Skin epidermis (tissue), 12 donors: ENCODE data around the gene PLRG1.
A peak's percentile ranks its signal among the peaks of the same experiment; 100 is the strongest.

Experiments
- H3K27ac ChIP-seq, 21 experiments: fragments of 200-600 bp; sonication (generic) in 11 of 21; one replicate each; pipeline ENCODE4 v1.5.0; 2020; ENCODE audit warnings: mild to moderate bottlenecking in 3 of 21, inconsistent platforms in 2 of 21, moderate library complexity in 2 of 21
- H3K4me3 ChIP-seq, 7 experiments: fragments of 200-600 bp; sonication (generic) in 2 of 7; one replicate each; pipeline ENCODE4 v1.5.0; 2020; ENCODE audit warnings: inconsistent platforms in 2 of 7, mild to moderate bottlenecking in 2 of 7, moderate library complexity in 1 of 7

The PLRG1 gene

DNA sequence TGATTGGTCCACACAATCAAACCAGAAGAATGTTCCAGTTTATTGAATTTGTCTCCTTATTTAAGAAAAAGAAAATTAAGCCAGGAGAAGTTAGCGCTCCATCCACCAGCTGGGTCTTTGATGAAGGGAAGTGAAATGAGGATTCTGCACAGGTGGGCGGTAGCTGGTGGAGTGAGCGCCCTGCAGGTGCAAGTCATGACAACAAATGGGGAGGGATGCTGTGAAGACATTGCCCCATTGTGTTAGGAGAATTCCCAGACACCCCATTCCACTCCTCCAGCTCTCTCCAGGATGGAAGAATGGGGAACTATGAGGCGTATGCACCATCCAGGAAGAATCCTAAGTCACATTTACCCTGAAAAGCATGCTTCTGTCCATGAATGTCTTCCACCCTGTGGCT lies 22.9 kb downstream of the PLRG1 start:
- Histone ChIP-seq H3K27ac (no peak overlapping the region), H3K4me3 (no peak overlapping the region)

DNA sequence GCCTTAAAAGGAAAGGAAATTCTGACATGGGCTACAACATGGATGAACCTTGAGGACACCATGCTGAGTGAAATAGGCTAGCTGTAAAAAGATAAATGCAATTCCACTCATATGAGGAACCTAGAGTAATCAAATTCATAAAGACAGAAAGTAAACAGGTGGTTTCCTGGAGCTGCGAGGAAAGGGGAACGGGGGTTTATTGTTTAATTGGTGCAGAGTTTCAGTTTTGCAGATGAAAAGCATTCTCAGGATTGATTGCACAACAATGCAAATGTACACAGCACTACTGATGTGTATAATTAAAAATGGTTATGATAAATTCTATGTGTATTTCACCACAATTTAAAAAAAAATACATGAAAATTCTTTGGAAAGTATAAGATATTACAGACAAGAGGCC lies 24.0 kb downstream of the PLRG1 start:
- H3K27ac ChIP-seq, result no peak overlapping the region
- H3K4me3 ChIP-seq, result no peak overlapping the region

DNA sequence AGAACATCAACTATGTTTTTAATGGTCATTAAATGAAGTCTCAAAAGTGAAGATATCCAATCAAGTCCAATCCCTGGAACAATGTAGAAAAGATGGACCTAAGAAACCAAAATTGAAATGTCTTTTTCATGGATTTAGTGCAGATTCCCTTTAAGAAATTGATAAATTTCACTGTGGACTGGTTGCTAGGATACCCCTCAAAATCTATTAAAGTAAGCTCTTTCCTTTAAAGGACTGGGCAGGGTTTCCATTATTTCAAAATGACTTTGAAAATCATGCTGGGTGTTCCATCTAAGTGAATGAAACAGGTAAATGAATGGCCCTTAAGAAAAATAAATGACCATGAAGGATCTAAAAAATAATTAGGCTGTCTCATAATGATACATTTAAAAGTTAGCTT lies 28.6 kb downstream of the PLRG1 start:
- no peak overlapping the region for H3K27ac ChIP-seq
- no peak overlapping the region for H3K4me3 ChIP-seq

DNA sequence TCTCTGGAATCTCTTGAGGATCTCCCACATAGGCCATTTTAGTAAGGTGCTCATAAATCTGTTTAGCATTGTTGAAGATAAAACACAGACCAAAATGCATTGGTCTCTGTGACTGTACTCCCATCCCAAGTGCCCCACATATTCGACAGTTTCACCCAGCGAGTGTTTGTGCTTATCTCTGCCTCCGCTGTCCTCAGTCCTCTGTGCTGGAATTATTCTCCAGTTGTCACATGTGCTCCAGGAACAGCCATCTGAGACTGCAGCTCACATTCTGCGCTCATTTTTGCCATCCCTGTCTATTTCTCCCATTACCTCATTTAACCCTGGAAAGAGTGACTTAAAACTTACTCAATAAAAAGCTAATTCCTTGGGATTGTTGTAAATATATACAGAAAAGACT lies 31.0 kb downstream of the PLRG1 start:
- H3K4me3 ChIP-seq, result no peak overlapping the region
- no peak overlapping the region for H3K27ac ChIP-seq

DNA sequence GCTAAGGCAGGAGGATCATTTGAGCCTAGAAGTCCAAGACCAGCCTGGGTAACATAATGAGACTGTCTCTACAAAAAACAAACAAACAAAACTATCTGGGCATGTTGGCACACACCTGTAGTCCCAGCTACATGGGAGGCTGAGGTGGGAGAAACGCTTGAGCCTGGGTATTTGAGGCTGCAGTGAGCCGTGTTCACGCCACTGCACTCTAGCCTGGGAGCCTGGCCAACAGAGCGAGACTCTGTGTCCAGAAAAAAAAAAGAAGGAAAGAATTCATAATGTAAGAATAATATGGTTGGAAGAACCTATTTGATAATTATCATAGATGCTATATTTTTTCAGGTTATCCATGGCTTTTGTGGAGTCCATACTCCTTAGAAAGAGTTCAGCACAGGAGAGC lies 32.6 kb downstream of the PLRG1 start:
- Histone ChIP-seq H3K27ac (no peak overlapping the region), H3K4me3 (no peak overlapping the region)

DNA sequence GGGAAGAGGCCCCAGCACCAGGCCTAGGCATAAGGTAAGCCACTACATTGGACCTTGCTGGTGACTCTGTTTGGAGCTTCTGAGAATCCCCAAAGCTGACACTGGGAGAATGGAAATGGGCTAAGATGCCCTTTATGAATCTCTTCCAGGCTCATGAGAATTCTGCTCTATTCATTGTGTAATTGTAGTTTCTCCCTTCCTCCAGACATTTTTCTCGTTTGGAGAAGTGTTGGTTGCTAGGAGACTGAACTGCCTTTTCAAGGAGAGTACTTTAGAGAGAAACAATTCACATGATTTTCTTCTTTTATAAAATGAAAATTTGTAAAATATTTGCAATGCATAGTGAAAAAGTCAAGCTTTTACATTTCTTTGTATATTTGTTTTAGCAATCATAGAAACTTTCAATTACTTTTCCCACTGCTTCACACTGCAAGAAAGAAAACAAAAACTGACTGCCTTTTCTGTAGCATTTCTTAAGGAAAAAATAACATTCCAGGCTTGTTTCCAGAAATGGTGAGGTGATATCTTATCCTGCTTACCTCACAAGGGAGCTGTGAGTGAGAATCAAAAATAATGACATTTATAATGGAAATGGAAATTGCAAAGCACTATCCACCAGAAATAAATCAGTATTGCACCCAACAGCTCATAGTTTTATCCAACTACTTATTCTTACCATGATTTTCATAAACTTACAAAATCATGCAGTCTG lies 33.7 kb downstream of the PLRG1 start:
- H3K27ac ChIP-seq, result no peak overlapping the region
- H3K4me3 ChIP-seq, result no peak overlapping the region

DNA sequence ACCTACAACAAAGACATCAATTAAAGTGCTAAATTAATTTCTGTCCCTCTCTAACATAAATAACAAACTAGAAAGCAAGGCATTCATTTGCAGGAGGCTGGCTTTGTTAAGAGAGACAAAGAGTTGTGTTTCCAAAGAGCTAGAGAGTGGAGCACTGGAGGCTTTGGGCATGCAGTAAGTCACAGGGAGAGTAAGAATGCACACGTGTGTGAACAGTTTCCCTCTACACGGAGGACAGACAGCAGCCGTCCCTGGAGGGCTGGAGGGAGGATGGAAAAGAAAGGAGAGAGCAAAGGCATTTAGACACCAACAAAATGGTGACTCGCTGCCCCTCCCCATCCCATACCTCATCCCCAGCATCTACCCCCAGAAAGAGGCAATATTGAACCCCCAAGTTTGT lies 38.2 kb downstream of the PLRG1 start:
- Histone ChIP-seq H3K4me3 (no peak overlapping the region), H3K27ac (no peak overlapping the region)

DNA sequence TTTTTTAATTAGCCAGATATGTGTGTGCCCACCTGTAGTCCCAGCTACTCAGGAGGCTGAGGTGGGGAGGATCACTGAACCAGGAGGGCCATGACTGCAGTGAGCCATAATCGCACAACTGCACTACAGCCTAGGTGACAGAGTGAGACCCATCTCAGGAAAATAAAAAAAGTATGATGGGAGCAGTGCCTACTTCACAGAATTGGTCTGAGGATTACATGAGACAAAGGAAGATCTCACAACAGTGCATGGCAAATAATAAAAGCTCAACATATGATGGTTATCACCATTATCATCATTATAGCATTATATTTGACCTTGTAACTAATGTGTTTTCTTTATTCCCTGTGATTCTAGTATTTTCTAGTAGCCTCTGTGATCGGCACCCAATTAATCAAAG lies 38.7 kb downstream of the PLRG1 start:
- H3K4me3 ChIP-seq, result no peak overlapping the region
- no peak overlapping the region for H3K27ac ChIP-seq

DNA sequence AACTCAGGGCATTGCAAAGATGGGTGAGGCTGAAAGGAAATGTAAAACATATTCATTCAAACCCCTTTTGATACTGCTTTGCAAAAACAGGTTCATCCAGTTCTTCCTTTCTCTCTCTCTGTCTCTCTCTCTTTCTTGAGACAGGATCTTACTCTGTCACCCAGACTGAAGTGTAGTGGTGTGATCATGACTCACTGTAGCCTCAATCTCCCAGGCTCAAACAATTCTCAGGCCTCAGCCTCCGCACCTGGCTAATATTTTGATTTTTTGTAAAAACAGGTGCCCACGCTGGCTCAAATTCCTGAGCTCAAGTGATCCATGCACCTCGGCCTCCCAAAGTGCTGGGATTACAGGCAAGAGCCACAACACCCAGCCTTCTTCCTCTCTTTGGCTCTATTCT lies 43.0 kb downstream of the PLRG1 start:
- peak overlapping the region in 2 of 21 experiments; percentile 18 to 26 for H3K27ac ChIP-seq
- no peak overlapping the region for H3K4me3 ChIP-seq

DNA sequence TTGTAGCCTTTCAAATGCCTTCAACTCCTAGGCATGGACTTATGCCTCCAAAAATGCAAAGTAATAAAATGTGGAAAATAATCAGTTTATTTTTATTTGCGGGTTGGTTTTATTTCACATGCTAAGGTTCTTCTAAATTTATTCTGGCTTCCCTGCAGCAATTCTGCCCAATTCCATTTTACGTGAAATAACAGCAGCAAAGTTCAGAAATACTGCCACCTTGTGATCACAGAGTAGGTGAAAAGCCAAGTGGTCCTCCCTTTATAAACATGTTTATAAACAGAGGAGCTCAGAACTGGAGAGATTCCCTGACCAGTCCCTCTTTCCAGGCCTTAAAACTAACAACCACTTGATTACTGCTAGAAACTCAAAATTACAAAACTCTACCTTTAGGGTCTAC lies 43.9 kb downstream of the PLRG1 start:
- peak overlapping the region in 1 of 21 experiments; percentile 26 for H3K27ac ChIP-seq

DNA sequence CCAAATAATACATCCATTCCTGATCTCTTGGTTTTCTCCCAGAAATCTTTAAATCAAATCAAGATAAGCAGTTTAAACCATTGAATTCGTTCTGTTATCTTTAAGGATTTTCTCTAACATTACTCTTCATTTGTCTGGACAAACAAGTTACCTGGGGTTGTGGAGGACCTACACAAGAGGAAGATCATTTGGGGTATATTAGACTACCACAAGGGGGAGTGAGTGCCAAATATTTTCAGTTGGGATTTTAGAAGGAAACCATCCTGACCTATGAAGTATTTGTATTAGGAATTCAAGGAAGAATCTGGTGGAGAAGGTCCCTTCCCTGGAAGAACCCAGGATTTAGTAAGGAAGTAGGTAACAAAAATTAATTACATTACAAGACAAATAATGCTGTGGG lies 46.6 kb downstream of the PLRG1 start:
- no peak overlapping the region for H3K4me3 ChIP-seq
- H3K27ac ChIP-seq, result no peak overlapping the region

More for the DNA sequence above, 43.9 kb downstream of the PLRG1 start:
- H3K4me3 ChIP-seq, result no peak overlapping the region

DNA sequence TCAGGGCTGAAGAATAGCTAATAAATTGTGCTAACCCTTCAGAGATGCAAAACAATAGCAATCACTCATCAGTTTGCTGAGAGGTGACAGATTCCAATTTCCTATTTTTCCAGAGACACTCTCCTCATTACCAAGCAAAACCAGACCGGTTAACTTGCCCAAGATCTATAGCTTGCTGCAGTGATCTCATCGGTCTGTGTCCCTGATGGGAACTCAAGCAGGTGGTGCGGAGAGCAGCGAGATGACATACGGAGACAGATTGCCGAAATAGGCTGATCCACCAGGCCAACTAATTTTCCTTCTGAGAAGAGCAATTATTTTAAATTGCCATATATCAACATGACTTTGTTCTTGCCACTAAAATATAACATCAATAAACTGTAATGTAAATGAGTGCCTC lies 48.1 kb downstream of the PLRG1 start:
- Histone ChIP-seq H3K27ac (no peak overlapping the region), H3K4me3 (no peak overlapping the region)

DNA sequence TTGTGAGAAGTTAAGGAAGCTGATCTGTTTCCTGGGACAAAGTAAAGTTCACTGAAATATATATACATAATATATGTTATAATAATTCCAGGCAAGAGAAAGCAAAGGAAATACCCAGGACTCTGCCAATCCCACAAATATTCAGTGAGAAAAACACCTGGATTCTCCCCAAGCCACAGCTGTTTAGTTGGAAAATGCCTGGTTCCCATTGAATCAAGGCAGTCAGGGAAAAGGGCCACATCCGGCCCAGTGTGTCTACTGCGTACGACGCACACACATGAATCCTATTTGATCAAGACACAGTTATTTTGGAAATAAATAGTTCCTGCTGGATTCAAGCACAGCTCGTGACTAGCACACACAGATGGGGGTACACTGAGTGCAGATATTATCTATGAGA lies 52.3 kb downstream of the PLRG1 start:
- Histone ChIP-seq H3K27ac (no peak overlapping the region), H3K4me3 (no peak overlapping the region)

DNA sequence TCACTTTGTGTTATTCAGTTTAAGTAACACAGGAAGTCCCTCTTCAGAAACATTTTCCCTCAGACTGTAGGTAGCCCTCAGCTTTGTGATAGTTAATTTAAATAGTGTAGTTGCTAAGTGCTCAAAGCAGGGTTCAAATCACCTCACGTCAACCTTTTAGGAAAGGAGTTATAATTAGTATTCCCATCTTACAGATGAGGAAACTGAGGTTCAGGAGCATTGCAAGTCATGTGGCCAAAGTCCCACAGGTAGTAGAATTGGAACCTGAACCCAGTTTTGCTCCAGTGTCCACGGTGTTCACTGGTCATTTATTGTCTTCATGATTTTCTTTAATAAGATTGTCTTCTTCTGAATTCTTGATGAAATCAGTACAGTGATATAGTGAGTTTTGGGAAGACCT lies 54.3 kb downstream of the PLRG1 start:
- Histone ChIP-seq H3K27ac (no peak overlapping the region), H3K4me3 (no peak overlapping the region)

DNA sequence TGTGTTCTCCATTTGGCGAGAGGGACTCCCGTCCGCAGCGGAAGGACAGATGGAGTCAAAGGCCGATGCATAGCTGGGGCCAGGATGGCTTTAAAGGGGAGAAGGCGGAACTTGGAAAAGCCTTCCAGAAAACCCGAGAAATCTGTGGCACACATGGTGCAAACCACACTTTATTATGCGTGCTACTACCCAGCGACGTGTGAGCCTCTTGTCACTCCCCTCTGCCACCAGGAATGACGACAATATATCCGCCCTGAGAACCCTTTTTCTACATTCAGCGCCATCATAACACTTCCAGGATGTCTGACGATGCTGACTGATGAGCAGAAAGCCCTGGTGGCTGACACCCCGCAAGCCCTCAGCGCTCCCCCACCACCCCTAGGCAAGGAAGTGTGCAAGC lies 57.9 kb downstream of the PLRG1 start:
- H3K4me3 ChIP-seq, result peak overlapping the region in 1 of 7 experiments; percentile 26
- no peak overlapping the region for H3K27ac ChIP-seq

DNA sequence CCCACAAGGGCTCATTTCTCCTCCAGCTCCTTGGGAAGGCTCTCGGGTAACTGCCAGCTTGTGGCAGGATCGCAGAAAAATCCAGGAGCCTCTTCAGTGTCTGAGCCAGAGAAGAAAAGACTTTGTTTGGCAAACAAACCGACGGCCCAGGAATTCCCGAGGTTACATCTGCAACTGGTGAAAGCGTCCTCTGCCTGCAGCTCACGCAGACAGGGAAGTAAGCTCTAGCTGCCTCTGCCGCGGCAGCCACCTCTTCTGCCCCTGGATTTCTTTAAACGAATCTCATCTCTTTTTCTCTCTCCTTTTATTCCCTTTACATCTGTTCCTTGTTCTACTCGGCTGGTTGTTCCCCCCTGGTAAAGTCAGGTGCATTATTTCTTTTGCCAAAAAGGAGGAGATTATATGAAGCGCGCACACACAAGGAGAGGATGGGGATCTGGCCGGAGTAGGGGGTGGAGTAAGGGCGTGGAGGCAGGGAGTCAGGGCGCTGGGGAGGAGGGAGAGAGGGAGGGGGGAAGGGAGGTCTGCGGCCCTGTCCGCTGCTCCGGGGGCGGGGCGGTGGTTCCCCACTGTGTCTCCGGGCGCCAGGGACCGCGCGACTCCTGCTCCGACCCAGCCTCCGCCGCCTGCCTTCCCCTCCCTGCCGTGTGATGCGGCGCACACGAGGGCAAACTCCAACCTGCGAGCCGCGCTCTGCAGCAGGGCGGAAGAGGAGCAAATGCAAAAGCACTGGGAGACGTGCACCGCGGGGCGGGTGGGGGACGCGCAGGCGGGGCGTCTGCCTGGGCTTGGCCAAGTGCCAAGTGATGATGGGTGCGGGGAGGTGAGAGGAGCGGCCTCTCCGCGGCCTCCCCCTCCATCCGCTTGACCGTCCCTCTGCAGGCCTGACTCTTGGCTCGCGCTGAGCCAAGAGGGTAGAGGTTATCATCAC lies 58.6 kb downstream of the PLRG1 start, which contains the start of gene DCHS2:
Gene DCHS2, minus strand, starts transcription at position 459 of the 931 bp plus-strand sequence. Its CDS starts 444 bp downstream, at position 15.
- Histone ChIP-seq H3K4me3 (peak within 1 kb of the TSS; percentile 10 to 37 (median 19)), H3K27ac (no peak within 1 kb of the TSS)

DNA sequence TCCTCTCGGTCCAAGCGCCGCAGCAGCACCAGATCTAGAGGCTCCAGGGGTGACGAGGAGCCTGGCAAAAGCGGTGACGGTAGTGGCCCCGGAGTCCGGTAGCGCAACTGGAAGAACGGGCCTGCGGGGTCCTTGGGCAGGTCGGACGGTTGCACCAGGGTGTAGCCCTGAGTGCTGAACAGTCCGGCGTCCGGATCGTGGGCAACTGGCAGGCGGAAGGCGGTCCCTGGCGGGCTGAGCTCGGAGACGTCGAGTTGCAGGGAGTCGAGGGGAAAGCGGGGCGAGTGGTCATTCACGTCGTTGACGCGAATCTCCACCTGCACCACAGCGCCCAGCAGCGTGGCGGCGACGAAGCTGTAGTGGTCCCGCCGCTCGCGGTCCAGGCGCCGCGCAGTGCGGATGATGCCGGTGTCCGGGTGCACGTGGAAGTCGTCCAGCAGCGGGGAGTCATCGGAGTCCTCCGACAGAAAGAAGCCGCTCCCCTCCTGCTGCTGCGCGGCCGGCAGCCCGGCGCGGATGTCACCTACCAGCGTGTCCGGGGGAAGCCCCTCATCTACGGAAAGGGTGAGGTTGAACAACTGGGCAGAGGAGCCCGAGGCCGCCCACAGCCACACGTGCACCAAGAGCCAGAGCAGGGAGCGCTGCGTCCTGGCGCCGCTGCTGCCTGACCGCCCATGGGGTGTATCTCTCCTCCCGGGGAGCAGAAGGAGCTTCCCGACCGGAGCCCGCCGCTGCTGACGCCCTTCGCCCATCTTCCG lies 59.4 kb downstream of the PLRG1 start:
- peak overlapping the region in 6 of 7 experiments; percentile 10 to 37 (median 20) for H3K4me3 ChIP-seq

DNA sequence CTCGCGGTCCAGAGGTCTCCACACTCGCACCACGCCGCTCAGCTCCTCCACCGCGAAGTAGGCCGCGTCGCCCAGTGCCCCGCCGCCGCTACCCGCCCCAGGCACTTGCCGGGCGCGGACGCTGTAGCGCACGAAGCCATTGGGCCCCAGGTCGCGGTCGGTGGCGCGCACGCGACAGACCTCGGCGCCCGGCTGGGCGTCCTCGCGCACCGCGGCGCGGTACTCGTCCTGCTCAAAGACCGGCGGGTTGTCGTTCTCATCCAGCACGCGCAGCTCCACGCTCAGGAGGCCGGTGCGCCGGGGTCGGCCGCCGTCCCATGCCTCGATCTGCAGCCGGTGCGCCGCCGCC lies 60.0 kb downstream of the PLRG1 start:
- no peak overlapping the region for H3K27ac ChIP-seq
- H3K4me3 ChIP-seq, result peak overlapping the region in 2 of 7 experiments; percentile 23 to 26

More for the DNA sequence above, 59.4 kb downstream of the PLRG1 start:
- H3K27ac ChIP-seq, result no peak overlapping the region

DNA sequence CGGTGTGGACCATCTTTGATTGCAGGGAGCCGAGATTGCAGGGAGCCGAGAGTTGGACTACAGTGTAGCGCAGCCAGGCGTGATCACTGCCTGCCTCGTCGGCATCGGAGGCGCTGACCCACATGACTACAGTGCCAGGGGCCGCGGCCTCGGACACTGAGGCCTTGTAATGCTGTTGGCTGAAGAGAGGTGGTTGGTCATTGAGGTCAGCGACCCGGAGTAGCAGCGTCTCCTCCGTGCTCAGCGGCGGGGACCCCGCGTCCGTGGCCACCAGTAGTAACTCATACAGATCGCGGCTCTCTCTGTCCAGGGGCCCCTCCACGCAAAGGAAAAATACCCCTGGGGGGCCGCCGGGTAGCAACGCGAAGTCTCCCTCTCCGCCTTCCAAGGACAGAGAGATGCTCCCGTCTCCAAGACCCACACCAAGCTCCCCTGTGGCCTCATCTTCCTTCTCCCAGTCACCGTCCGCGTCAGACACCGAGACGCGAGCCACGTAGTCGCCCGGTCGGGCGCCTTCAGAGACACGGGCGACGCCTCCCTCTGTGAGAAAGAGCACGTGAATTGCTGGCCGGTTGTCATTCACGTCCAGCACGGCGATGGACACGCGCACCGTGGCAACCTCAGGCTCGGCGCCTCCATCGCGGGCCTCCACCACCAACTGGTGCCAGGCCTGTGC lies 60.5 kb downstream of the PLRG1 start:
- H3K4me3 ChIP-seq, result peak overlapping the region in 1 of 7 experiments; percentile 23
- H3K27ac ChIP-seq, result no peak overlapping the region

DNA sequence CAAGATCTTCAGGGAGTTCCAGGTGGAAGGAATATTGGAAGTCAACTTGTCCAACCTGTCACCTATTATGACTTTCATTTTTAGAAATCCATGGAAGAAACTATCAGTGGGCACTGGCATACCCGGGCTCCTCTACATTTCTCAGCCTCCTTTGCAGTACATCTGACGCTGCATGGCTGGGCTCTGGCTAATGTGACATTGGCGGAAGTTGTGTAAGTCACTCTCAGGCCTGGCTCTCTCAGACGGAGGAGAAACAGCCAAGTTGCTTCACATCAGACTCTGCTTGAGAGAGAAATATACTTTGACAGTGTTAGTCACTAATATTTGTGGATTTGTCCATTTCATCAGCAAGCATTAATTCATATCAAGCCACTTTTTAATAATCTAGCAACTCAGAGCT lies 63.1 kb downstream of the PLRG1 start:
- Histone ChIP-seq H3K4me3 (no peak overlapping the region), H3K27ac (no peak overlapping the region)
